IMR-90 (cell line): ENCODE data around the gene ADPRM. TPM values are rescaled to one million over a fixed set of nuclear protein-coding genes. Genes with fewer than 3 reads are reported as not detected.

Experiments used
- ATAC-seq: fragments of 200-7000 bp; cut with Tn5 transposase; 2 replicates; pipeline ENCODE4 v1.9.1; 2020; ENCODE audit warnings: low read depth, mild to moderate bottlenecking, moderate library complexity
- BruUV-seq: library from RNA; stranded (reverse); fragments of 400-500 nt; replicated peaks from 2 replicates; lab custom pipeline; 2021; lab: Mats Ljungman, UMichigan
- CTCF ChIA-PET: fragments of 300-600 bp; formaldehyde crosslinking; extraction: SDS; loops from one replicate; lab custom pipeline; 2021; ENCODE audit warnings: antibody characterized with exemption; lab: Yijun Ruan, JAX
- POLR2A ChIA-PET: fragments of 300-600 bp; sonication (Branson Sonifier 250); formaldehyde crosslinking; loops from one replicate; lab custom pipeline; 2022; ENCODE audit warnings: antibody characterized with exemption; ENCODE audit not compliant: unreplicated experiment; lab: Charles Lee
- DNase-seq: peaks from one replicate; pipeline ENCODE4 v3.0.0; 2013
- H2AFZ ChIP-seq: replicated peaks from 2 replicates; pipeline ENCODE3; 2013; ENCODE audit warnings: low read length, mild to moderate bottlenecking; ENCODE audit not compliant: poor library complexity
- H2AK5ac ChIP-seq: 2 replicates; pipeline ENCODE4 v1.6.1; 2013; ENCODE audit warnings: low read depth, low read length, inconsistent platforms
- H2AK9ac ChIP-seq: replicated peaks from 2 replicates; pipeline ENCODE3; 2013; ENCODE audit warnings: mild to moderate bottlenecking, low read depth, low read length, moderate library complexity; ENCODE audit not compliant: poor library complexity
- H2BK120ac ChIP-seq: 2 replicates; pipeline ENCODE4 v1.6.1; 2013; ENCODE audit warnings: low read depth, low read length, inconsistent platforms
- H2BK15ac ChIP-seq: 3 replicates; pipeline ENCODE4 v1.6.1; 2013; ENCODE audit warnings: low read depth, low read length, inconsistent platforms
- H2BK20ac ChIP-seq: 2 replicates; pipeline ENCODE4 v1.6.1; 2013; ENCODE audit warnings: low read depth, mild to moderate bottlenecking, inconsistent platforms, low read length, moderate library complexity
- H2BK5ac ChIP-seq: 2 replicates; pipeline ENCODE4 v1.6.1; 2013; ENCODE audit warnings: mild to moderate bottlenecking, low read depth, low read length, inconsistent platforms; ENCODE audit not compliant: poor library complexity, severe bottlenecking
- H3K14ac ChIP-seq: replicated peaks from 2 replicates; pipeline ENCODE4 v1.6.1; 2013; ENCODE audit warnings: low read depth, low read length, inconsistent platforms
- H3K18ac ChIP-seq: 2 replicates; pipeline ENCODE4 v1.6.1; 2013; ENCODE audit warnings: low read depth, low read length, control low read depth
- H3K23ac ChIP-seq: 2 replicates; pipeline ENCODE4 v1.6.1; 2013; ENCODE audit warnings: low read depth, low read length, inconsistent platforms
- H3K27ac ChIP-seq: 2 replicates; pipeline ENCODE4 v1.5.1; 2013; ENCODE audit warnings: mild to moderate bottlenecking, control low read depth, low read length; ENCODE audit not compliant: insufficient read depth
- H3K27me3 ChIP-seq: 2 replicates; pipeline ENCODE4 v1.6.1; 2013; ENCODE audit warnings: low read length; ENCODE audit not compliant: control insufficient read depth, insufficient read depth
- H3K36me3 ChIP-seq: 2 replicates; pipeline ENCODE4 v1.6.1; 2013; ENCODE audit warnings: low read length, mixed read lengths; ENCODE audit not compliant: control insufficient read depth, insufficient read depth
- H3K4ac ChIP-seq: 2 replicates; pipeline ENCODE4 v1.6.1; 2013; ENCODE audit warnings: low read depth, low read length, inconsistent platforms
- H3K4me1 ChIP-seq: 2 replicates; pipeline ENCODE4 v1.6.1; 2013; ENCODE audit warnings: low read length, mixed read lengths; ENCODE audit not compliant: control insufficient read depth, insufficient read depth
- H3K4me2 ChIP-seq: 2 replicates; pipeline ENCODE4 v1.6.1; 2013; ENCODE audit warnings: low read depth, mild to moderate bottlenecking, control low read depth, low read length, moderate library complexity
- H3K4me3 ChIP-seq: 2 replicates; pipeline ENCODE4 v1.5.1; 2013; ENCODE audit warnings: low read depth, mild to moderate bottlenecking, control low read depth, low read length, moderate library complexity; ENCODE audit not compliant: insufficient read depth
- H3K56ac ChIP-seq: 2 replicates; pipeline ENCODE4 v1.6.1; 2013; ENCODE audit warnings: low read length, inconsistent platforms; ENCODE audit not compliant: insufficient read depth; ENCODE audit errors: extremely low read depth
- H3K79me1 ChIP-seq, 2 experiments: 2 replicates each; pipeline ENCODE4 v1.6.1; 2013; ENCODE audit warnings: low read length in 2 of 2, inconsistent platforms in 1 of 2, low read depth in 1 of 2
- H3K9ac ChIP-seq: 2 replicates; pipeline ENCODE4 v1.6.1; 2013; ENCODE audit warnings: low read depth, low read length, control low read depth
- H3K9me1 ChIP-seq: 2 replicates; pipeline ENCODE4 v1.6.1; 2013; ENCODE audit warnings: low read length, inconsistent platforms; ENCODE audit not compliant: insufficient read depth
- H3K9me3 ChIP-seq: 2 replicates; pipeline ENCODE4 v1.6.1; 2013; ENCODE audit warnings: low read length; ENCODE audit not compliant: control insufficient read depth, insufficient read depth
- H4K20me1 ChIP-seq: 2 replicates; pipeline ENCODE4 v1.6.1; 2013; ENCODE audit warnings: low read length, inconsistent platforms; ENCODE audit not compliant: insufficient read depth
- H4K5ac ChIP-seq: 2 replicates; pipeline ENCODE4 v1.6.1; 2013; ENCODE audit warnings: mild to moderate bottlenecking, low read depth, low read length, control low read depth
- H4K8ac ChIP-seq, 2 experiments: 2 replicates each; pipeline ENCODE4 v1.6.1; 2013; ENCODE audit warnings: low read depth in 2 of 2, low read length in 2 of 2, control low read depth in 1 of 2, inconsistent platforms in 1 of 2
- H4K91ac ChIP-seq: 2 replicates; pipeline ENCODE4 v1.6.1; 2013; ENCODE audit warnings: low read depth, low read length, inconsistent platforms; ENCODE audit not compliant: insufficient read depth
- BHLHE40 ChIP-seq: fragments of 150-350 bp; IDR thresholded peaks from 2 replicates; pipeline ENCODE4 v1.6.1; 2016; ENCODE audit warnings: mild to moderate bottlenecking, low read depth, low read length
- CEBPB ChIP-seq: IDR thresholded peaks from 2 replicates; pipeline ENCODE4 v1.6.1; 2012; ENCODE audit warnings: low read depth, low read length, improper control_type of control experiment
- CHD1 ChIP-seq: IDR thresholded peaks from 2 replicates; pipeline ENCODE4 v1.6.1; 2012; ENCODE audit warnings: low read depth, low read length, improper control_type of control experiment
- FOS ChIP-seq: fragments of 150-350 bp; IDR thresholded peaks from 2 replicates; pipeline ENCODE4 v1.6.1; 2016; ENCODE audit warnings: low read depth, low read length
- MAFK ChIP-seq: IDR thresholded peaks from 2 replicates; pipeline ENCODE4 v1.6.1; 2012; ENCODE audit warnings: low read depth, low read length, improper control_type of control experiment
- MAZ ChIP-seq: IDR thresholded peaks from 2 replicates; pipeline ENCODE4 v1.6.1; 2012; ENCODE audit warnings: low read depth, mild to moderate bottlenecking, low read length, improper control_type of control experiment, moderate library complexity, borderline replicate concordance
- MXI1 ChIP-seq: IDR thresholded peaks from 2 replicates; pipeline ENCODE4 v1.6.1; 2012; ENCODE audit warnings: low read depth, mild to moderate bottlenecking, low read length, moderate library complexity, borderline replicate concordance
- NFE2L2 ChIP-seq: fragments of 150-350 bp; IDR thresholded peaks from 2 replicates; pipeline ENCODE4 v1.6.1; 2016; ENCODE audit warnings: low read depth, mild to moderate bottlenecking, low read length
- POLR2A ChIP-seq: IDR thresholded peaks from 2 replicates; pipeline ENCODE4 v1.6.1; 2012; ENCODE audit warnings: mild to moderate bottlenecking, low read depth, low read length
- RAD21 ChIP-seq: IDR thresholded peaks from 2 replicates; pipeline ENCODE4 v1.6.1; 2012; ENCODE audit warnings: low read length, improper control_type of control experiment
- RCOR1 ChIP-seq: IDR thresholded peaks from 2 replicates; pipeline ENCODE4 v1.6.1; 2012; ENCODE audit warnings: mild to moderate bottlenecking, low read length, improper control_type of control experiment; ENCODE audit not compliant: insufficient replicate concordance
- RFX5 ChIP-seq: IDR thresholded peaks from 2 replicates; pipeline ENCODE4 v1.8.0; 2012; ENCODE audit warnings: low read depth, mild to moderate bottlenecking, low read length, moderate library complexity
- USF2 ChIP-seq: fragments of 150-350 bp; IDR thresholded peaks from 2 replicates; pipeline ENCODE4 v1.6.1; 2017; ENCODE audit warnings: mild to moderate bottlenecking, antibody characterized with exemption, low read length, low read depth
- WGBS, 2 experiments: methylation state at CpG; one replicate each; pipeline versions ENCODE4 v1.1.5 to v1.1.7; 2013; ENCODE audit warnings: missing lambda C conversion rate in 2 of 2; ENCODE audit not compliant: insufficient read length in 1 of 2; ENCODE audit errors: extremely low coverage in 2 of 2; 5-methylcytosine and 5-hydroxymethylcytosine counted together
- dilution Hi-C: fragments of 300-500 bp; cut with HindIII; formaldehyde crosslinking; loops from one replicate; pipeline ENCODE4 v1.14.3; 2018; ENCODE audit warnings: low sequenced_read_pairs; ENCODE audit not compliant: unreplicated experiment
- in situ Hi-C: fragments of 300-500 bp; cut with MboI; formaldehyde crosslinking; loops from 3 replicates; pipeline ENCODE4 v1.14.3; 2019; ENCODE audit warnings: low sequenced_read_pairs, inconsistent platforms, mixed read lengths
- intact Hi-C: fragments of 100-400 bp; cut with micrococcal nuclease; formaldehyde crosslinking; loops from 2 replicates; pipeline ENCODE4 v1.10.0; 2022
- polyA plus RNA-seq, 3 experiments: library from polyadenylated mRNA; depleted of rRNA; stranded (reverse); fragments of >200 nt; gene quantifications; 2 replicates each; pipeline ENCODE4 v1.2.3, GENCODE V29; 2012; ENCODE audit warnings: low replicate concordance in 1 of 3
- total RNA-seq: library from RNA; depleted of rRNA; stranded (reverse); fragments of >200 nt; gene quantifications from 2 replicates; pipeline ENCODE4 v1.2.3, GENCODE V29; 2012
- TF ChIP-seq, protein P1 (sequence below): fragments of 150-350 bp; IDR thresholded peaks from 2 replicates; pipeline ENCODE4 v1.6.1; 2016; ENCODE audit warnings: low read depth, mild to moderate bottlenecking, low read length, moderate library complexity, borderline replicate concordance
- TF ChIP-seq, protein P2 (sequence below): conservative IDR thresholded peaks from 2 replicates; pipeline ENCODE4 v1.5.1; 2012; ENCODE audit warnings: mild to moderate bottlenecking, low read depth, low read length, improper control_type of control experiment

The ADPRM gene
- total and polyA plus RNA-seq, 2 of the 4 experiments (the other 2 are of a cell fraction) = 7.4 to 12.2 TPM

GRCh38 chr17:10741416-10742135 is 44.2 kb downstream of the ADPRM start:
- no peak overlapping the region for H4K91ac ChIP-seq
- H3K4me2 ChIP-seq = no peak overlapping the region
- H3K4me1 ChIP-seq = no peaks in the 10 kb centered on the region
- TF ChIP-seq, protein P1, sequence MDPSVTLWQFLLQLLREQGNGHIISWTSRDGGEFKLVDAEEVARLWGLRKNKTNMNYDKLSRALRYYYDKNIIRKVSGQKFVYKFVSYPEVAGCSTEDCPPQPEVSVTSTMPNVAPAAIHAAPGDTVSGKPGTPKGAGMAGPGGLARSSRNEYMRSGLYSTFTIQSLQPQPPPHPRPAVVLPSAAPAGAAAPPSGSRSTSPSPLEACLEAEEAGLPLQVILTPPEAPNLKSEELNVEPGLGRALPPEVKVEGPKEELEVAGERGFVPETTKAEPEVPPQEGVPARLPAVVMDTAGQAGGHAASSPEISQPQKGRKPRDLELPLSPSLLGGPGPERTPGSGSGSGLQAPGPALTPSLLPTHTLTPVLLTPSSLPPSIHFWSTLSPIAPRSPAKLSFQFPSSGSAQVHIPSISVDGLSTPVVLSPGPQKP = no peak
- TF ChIP-seq RCOR1 (no peak), POLR2A (no peak), BHLHE40 (no peak), CHD1 (no peak), USF2 (no peak), CEBPB (no peak), MAFK (no peak), MXI1 (no peak), NFE2L2 (no peak), RAD21 (no peak), RFX5 (no peak), FOS (no peak), MAZ (no peak)
- TF ChIP-seq, protein P2, sequence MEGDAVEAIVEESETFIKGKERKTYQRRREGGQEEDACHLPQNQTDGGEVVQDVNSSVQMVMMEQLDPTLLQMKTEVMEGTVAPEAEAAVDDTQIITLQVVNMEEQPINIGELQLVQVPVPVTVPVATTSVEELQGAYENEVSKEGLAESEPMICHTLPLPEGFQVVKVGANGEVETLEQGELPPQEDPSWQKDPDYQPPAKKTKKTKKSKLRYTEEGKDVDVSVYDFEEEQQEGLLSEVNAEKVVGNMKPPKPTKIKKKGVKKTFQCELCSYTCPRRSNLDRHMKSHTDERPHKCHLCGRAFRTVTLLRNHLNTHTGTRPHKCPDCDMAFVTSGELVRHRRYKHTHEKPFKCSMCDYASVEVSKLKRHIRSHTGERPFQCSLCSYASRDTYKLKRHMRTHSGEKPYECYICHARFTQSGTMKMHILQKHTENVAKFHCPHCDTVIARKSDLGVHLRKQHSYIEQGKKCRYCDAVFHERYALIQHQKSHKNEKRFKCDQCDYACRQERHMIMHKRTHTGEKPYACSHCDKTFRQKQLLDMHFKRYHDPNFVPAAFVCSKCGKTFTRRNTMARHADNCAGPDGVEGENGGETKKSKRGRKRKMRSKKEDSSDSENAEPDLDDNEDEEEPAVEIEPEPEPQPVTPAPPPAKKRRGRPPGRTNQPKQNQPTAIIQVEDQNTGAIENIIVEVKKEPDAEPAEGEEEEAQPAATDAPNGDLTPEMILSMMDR = no peak
- no peak overlapping the region for H2BK20ac ChIP-seq
- no peak overlapping the region for H3K27ac ChIP-seq
- H3K14ac ChIP-seq = no peak overlapping the region
- H3K56ac ChIP-seq = no peak overlapping the region
- no peak overlapping the region for H3K4me3 ChIP-seq
- H4K5ac ChIP-seq = no peak overlapping the region
- H4K20me1 ChIP-seq = no peaks in the 10 kb centered on the region
- BruUV-seq = no TSS peak
- CTCF ChIA-PET = interaction anchor here (0.6 kb wide), 1 partner anchor 134 kb away, joined by 3 read pairs; no protein-coding TSS in a partner anchor
- H4K8ac ChIP-seq = no peak overlapping the region
- no peak for ATAC-seq
- no peak overlapping the region for H2BK120ac ChIP-seq
- H3K36me3 ChIP-seq = no peaks in the 10 kb centered on the region
- H3K9me3 ChIP-seq = no peaks in the 10 kb centered on the region
- H3K4ac ChIP-seq = no peak overlapping the region
- no peak overlapping the region for H2AK5ac ChIP-seq
- in situ Hi-C loops (no loop called here), intact Hi-C loops (no loop called here), dilution Hi-C loops (no loop called here)
- no peak for DNase-seq
- no peaks in the 10 kb centered on the region for H3K79me1 ChIP-seq
- H2AK9ac ChIP-seq = no peak overlapping the region
- H2BK5ac ChIP-seq = no peak overlapping the region
- peaks cover 14% of the 10 kb centered on the region for H3K27me3 ChIP-seq
- no peak overlapping the region for H3K18ac ChIP-seq
- 50% methylated on average over 2 of the region's 10 CpGs; no CpG with 5 or more reads in 1 of the 2 experiments for WGBS, 2 experiments
- POLR2A ChIA-PET = interaction anchor here (0.6 kb wide), 1 partner anchor 1254 kb away, joined by 5 read pairs; no protein-coding TSS in a partner anchor
- no peak overlapping the region for H2BK15ac ChIP-seq
- no peak overlapping the region for H3K23ac ChIP-seq
- no peak overlapping the region for H2AFZ ChIP-seq
- no peaks in the 10 kb centered on the region for H3K9me1 ChIP-seq
- H3K9ac ChIP-seq = no peak overlapping the region
